HK-2 (cell line): ENCODE measurements around the gene BCOR.

Source experiments
- DNase-seq: peaks from one replicate; pipeline ENCODE4 v3.0.0-alpha.2; 2018; ENCODE audit not compliant: unreplicated experiment

The BCOR gene

DNA sequence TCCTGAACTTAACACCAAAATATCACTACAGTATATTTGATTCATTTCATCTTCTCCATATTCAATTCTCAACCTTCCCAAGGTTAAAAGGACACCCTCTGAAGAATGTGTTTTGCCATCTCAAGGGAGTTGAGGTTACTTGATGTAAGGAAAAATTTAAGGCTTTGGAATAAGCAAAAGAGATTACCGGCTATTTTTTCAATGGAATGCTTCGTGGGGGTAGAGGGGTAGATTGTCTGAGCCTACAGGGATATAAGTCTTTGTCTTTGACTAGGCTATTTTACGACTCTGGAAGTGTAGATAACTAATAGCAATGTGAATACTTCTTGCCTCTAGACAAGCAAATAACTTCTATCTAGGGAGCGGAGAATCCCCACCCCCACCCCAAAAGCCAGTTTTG is 78.2 kb downstream of the BCOR start:
- DNase-seq: no peak

DNA sequence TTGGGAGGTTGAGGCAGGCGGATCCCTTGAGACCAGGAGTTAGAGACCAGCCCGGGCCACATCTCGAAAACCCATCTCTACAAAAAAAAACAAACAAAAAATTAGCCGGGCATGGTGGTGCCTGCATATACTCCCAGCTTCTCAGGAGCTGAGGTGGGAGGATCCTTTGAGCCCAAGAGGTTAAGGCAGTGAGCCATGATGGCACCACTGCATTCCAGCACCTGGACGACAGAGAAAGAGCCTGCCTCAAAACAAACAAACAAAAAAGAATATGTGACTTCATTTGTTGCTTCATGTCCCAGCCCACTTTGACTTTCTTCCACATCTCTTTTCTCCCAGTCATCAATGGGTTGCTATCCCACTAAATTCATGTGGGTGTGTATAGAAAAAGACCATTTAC is 79.7 kb downstream of the BCOR start:
- DNase-seq: no peak

DNA sequence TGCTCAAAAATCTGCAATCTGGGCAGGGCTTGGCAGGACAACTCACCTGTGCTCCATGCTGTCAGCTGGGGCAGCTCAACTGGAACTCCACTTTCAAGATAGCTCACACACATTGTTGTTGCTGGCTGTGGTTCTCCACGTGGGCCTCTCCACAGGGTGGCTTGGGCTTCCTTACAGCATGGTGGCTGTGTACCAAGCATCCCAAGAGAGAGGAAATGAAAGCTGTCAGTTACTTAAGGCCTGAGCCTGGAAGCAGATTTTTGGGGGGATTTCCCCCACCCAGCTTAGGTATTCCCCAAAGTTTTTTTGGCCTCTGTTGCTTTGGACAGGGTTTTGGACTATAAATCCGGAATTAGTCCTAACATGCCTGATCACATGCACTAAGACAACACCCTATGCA is 81.0 kb downstream of the BCOR start:
- DNase-seq: no peak

DNA sequence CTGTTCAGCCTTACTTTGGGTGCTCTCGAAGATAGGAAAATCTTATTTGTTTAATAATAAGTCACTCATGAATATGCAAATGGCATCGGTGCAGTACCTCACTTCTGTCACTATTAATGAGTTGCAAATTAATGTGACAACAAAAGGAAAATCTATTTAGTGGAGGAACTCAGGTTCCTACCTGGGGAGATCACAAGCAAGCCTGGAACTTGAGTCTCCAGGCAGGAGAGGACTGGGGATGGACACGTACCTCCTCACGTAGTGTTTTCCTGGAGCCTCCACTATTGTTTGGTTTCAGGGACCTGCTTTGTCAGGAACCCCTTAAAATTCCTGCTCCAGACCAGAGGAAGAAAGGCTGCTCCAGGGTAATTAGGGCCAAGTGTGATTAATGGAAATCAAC is 82.1 kb downstream of the BCOR start:
- no peak for DNase-seq

DNA sequence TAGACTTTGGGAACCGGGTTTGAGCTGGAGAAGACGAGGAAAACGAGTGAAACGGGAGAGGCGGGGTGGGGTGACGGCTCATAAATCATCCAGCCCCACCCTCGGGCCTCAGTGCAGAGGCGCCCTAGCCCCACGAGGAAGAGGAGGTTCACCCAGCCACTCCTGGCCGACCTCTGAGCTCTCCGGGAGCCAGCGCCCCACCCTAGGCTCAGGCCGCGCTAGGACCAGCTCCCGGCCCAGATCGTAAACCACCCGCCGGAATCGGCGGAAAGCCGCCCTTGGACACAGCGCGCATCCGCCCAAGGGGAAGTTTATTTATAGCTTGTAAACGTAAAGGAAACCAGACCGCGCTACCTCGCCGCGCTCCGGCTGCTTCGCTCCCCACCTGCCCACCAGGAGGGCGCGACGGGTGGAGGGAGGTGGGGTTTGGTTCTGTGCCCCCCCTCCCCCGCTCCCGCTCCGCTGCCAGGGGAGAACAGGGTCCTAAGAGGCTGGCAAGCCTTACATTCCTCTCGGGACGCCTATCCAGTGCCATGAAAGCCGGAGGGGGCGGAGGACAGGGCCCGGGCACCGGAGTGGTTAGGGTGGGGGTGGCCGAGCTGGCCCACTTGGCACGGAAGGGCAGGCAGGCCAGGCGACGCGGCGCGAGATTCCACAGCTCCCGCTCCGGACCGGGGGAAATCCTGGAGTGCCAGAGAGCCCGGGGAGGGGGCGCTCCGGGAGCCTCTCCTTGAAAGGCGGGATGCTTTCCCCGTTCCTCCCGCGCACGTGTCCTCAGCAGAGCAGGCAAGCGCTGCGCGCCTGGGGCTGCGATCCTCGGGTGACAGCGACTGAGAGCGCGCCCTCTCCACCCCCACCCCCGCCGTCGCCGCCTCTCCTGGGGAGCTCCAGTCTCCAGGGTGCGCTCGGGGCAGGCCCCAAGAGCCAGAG is 84.2 kb downstream of the BCOR start:
- peak; percentile 54 for DNase-seq

DNA sequence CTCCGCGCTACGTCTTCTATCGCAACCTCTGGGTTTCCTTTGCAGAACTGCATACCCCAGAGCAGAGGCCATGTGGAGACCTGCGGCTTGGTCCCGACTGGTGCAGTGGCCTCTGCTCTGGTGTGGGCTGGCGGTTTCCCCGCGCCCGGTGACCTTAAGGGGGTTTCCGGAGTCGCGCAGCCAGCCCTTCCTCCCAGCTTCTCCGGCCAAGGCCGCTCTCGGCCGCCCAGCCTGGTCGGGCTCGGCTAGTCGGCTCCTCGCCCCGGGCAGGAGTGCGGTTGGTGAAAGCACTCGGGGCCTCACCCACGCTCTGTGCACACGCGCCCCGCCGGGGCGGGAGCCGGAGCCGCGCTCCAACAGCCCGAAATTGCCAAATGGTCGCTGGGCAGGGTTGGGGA is 84.9 kb downstream of the BCOR start:
- DNase-seq: peak; percentile 46

DNA sequence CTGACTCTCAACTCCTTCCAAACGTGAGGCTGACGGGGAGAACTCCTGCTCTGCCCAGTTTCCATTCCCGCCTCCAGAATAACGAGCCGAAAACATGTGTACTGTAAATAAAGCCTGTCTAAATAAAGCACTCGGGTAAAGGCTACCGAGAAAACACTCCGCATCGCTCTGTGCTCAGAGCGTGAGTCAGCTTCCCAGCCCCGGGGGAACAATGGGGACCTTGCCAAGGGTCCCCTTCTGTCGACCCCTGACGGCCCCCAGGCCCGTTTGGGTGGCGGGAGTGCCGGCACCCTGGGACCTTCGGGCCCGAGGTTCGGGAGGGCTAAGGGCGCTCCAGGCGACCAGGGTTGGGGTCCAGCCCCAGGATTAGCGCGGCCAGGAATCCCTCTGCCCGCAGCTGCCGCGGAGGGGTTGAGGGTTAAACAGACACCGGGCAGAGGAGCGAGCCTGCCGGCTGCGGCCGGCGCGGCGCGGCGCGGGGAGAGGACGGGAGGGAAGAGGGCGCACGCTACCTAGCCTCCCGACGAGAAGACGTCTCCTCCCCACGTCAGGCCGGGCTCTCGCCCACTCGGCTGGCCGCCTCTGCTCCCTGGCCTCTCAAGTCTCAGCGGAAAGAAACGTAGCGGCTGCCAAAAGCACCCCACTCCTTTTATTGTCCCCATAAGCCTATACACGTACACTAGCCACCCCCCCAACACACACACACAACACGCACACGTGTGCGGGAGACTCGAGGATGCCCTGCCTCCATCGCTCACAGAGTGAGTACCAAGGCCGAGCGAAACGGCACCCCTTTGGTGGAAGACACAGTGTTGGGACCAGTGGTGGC is 85.5 kb downstream of the BCOR start:
- DNase-seq: peak; percentile 18

DNA sequence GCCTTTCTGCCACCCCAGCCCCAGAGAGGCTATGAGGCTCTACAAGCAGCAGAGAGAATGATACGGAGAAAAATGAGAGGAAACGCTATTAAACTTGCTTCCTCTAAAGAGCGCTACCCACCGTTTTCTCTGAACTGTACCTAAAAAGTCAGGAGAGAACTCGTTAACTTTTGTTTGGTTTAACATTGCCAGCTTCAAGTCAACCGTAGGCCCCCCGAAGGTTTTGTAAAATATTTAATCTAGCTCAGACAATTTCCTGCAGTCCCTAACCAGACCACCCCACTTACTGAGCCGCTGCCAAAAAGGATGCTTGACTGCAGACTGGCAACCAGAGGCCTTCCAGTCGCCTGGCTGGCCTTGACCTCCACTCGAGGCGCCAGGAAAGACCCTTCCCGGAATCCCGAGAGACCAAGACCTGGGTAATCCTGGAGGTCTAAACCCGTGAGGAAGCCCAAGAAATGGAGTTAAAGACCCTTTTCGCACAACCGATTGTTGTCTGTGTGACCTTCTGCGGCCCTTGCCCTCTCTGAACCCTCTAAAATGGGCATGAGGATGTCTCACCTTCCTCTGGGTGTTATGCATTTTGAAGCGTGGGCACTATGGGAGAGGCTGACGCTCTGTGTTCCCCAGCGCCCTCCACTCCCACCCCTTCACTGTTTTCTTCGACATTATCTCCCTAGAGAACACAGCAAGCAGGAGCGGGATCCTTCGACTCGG is 86.3 kb downstream of the BCOR start:
- DNase-seq: no peak

DNA sequence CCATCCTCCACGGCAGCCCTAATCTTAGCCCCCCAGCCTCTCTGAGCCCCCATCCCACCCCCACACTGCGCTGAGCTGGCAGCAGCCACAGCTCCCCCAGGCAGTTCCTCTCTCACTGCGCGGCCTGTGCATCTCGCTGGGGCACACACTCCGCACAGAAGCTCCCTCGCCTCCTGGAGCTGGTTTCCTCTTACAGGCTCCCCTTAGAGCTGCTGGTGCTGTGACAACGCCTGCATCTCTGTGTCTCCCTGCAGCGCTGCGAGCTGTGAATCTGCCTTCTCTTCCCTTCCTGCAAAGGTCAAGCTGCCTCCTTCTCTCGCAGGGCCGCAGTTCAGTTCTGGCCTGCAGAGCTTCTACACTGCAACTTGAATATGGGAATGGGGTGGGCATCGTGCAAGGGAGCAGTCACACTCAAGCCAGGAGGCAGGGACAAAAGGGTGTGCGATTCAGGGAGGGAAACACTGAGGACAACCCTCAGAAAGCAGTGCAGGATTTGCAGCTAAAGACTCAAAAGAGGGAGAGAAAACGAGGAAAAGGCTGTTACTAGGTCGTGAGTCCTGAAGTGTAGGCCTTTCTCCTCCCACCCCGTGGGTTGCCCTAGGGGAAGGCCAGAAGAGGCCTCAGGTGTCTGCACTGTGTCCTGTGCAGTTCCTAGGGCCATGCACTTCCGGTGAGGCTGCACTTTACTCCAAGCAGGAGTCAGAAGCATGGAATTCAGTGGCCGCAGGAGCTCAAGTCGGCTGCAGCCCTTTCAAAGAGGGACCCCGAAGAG is 87.0 kb downstream of the BCOR start:
- DNase-seq: no peak

DNA sequence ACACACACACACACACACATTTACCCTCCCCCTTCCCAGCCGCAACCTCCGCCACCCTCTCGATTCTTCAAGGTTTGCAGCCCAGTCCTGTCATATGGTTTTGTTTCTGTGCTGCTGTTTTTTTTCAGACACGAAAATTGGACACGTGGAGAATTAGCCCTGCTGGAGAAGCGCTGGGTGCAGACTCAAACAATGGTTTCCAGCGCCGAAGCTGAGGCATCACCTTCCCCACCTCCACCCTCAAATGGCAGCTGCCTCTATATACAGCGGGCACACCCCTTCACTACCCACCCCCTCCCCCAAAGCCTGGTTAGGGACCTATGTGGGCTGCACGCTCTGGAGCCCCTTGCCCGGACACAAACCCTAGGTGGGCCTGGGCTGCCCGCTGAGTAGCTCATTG is 87.9 kb downstream of the BCOR start:
- no peak for DNase-seq

DNA sequence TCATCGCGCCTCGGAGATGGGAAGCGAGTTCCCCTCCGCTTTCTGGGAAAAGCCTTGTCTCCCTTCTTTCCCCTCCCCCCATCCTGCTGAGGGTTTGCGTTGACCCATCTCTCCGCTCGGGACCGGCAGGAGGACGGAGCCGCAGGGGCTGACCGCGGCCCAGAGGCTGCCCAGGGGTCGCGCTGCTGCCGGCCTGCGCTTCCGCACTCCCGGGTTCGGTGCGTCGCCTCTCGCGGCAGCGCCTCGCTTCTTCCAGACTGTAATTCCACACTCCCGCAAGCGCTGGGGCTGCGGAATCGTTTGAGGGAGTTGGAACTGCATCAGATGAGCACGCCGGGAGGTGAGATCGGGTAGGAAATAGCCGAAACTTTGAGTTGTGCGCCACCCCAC is 88.3 kb downstream of the BCOR start:
- no peak for DNase-seq

DNA sequence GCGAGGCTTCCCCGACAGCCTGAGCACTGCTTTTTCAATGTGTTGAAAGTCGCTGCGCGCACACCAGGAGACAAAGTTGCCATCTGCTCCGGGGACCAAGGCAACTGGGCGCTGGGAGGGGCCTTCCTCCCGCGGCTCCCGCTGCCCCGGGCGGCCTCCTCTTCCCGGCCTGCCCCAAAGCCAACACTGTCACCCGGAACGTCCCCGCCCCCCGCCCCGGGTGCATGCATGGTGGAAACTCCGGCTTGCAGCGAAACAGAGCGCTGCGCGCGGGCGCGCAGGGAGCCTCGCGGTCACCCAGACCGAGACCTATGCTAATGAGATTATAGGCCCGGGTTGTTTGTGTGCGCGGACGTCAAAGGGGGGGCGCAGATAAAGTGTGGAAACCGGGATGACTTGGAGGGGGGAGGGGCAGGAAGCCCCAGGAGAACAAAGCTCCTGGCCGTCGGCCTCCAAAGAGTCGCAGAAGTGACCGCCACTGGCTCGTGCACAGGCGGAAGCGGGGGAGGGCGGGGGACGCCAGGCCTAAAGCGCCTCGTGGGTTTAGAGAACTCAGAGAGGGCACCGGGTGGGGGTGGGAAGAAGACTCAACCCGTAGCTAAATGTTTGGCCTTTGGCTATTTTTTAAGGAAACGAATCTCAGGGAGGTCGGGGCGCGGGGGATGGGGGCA is 88.8 kb downstream of the BCOR start:
- peak; percentile 20 for DNase-seq

DNA sequence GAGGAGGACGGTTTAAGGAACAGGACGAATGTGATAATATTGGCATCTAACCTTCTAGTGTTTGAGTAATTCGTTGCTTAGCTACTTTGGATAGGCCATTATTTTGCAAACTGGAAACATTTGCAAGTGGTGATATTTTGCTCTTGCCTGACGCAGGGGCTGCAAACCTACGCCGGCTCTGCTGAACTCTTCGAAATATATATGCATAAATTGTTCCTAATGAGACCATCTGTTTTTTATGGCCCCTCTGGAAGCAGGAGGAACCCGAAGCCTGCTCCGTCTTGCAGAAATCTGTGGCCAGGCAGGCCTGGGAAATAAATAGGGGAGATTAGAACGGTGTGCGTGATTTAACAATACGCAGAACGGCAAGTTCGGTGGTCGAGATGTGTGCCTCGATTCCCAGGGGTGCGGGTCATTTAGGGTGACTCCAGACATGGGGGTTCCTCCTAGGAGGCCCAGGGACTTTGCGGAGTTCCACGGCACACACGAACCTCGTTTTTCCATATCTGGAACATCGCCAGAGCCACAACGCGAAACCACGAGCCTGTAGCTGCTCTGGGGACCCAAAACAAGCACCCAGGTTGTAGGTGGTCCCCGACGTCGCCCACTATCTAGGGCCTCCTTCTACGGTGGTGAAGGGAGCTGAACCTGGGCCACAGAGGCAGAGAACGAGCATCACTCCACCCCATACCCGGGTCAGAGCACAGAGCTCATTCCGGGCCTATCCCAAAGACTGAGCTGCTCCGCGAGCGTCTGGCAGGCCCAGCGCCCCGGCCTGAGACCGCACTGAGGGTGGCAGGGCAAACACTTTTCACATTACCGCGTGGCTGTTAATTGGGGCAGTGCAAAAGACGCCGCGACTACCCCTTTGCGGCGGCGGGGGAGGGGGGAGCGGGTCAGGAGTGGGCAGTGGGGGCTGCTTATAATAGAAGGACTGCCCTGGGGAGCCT is 89.7 kb downstream of the BCOR start:
- DNase-seq: no peak

DNA sequence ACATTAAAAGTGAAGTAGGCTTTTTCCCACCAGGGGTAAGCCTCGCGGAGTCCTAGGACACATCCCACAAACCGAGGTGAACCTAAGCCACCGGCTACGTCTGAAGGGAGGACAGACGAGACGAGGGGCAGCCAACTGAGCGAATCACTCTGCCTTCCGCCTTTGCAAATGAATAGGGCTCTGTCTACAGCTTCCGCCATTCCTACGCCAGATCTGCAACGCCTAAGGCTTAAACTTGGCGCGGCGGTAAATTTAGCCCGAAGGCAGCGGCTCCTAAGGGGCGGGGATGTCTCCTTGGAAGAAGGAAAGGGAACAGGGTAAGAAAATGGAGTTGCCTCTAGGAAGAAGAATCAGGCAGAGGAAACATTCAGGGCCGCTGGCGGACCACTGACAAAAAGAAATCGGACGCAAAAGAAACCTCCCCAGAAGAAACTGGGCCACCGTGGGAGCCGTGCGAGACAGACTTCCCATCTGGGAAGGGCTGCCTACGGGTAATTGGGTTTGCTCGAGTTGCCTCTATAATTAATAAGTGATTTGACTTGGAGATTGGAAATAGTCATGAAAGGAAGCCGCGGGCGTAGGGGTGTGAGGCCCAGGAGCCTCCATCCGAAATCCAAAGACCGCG is 90.5 kb downstream of the BCOR start:
- DNase-seq: no peak

DNA sequence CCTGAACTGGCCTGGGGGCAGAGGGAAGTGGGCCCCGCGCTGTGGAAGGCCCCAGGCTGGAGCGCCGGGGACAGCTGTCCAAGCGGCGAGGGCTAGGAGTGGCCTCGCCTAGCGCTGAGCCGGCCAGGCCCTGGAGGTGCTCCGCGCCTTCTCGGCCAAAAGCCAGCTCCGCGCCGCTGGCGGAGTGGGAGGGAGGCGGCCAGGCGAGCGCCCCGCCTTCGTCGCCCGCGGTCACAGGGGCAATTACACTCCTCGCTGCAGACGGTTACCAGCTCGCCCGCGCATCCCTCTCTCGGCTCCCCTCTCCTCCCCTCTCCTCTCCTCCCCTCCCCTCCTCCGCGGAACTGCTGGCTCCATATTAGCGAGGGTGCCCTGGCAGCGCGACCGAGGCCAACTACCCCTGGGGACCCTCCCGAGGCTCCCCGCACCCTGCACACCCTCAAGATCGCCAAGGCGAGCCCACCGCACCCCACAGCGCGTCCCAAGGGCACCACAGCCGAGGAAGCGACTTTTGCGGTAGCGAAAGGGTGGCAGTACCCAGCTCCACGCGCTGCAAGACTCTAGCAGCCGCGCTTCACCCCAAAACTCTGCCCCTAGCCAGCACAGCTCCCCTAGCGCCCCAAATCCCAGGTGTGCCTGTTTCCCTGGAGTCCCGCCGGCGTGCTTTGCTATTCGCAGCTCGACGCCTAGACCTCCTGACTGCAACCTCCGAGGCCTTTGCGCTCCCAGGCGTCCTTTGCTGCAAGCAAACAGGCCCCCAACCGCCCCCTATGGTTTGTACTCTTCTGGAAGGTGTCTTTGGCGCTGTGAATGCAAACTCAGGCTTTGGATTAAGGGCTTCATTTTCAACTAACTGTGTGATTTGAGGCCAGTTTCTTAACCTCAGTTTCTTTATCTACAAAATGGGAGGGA is 91.4 kb downstream of the BCOR start:
- peak; percentile 18 for DNase-seq

DNA sequence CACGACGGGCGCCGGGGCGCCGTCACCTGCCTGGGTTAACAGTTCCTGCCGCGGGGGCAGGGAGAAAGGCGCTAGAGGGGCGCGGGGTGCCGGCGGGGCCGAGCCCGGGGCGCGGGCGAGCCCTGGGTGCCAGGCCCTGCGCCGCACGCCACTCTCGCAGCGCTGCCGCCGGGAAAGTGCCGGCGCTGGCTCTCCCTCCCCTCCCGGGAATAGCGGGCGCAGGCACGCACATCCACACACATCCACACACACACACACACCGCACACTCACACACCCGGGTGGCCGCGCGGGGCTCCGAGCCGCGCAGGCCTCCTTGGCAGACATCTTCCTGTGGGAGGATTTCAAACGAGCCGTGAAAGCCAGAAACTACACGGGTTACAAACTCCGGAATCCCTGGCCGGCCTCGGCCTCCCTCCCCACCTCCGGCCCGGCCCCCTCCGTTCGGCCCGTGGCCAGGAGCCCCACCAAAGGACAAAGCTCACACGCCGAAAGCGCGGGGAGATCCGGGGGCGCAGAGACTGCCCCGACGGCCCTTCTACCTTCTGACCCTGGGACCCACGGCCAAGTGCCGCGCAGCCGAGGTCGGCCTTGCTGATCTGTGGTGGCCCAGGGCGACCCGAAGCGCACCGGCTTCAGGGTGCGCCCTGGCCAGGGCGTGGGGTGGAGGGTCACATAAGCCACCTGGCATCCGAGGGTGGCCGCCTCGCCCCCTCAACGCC is 92.3 kb downstream of the BCOR start:
- no peak for DNase-seq

DNA sequence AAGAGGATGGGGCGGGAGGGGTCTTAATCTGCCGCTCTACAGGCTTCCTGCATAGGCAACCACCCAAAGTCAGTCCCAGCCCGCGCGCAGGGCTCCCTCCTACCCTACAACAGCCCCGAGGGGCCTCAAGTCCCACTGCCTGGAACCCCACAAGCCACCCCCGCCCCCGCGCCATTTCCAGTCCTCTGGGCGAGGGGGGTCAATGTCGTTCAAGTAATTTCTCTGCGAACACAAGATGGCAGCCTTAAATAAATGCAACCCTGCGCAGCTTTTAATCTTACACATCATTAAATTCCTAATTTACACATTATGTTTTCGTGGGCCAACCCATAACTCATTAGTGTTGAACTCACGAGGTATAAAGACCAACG is 92.9 kb downstream of the BCOR start:
- no peak for DNase-seq

DNA sequence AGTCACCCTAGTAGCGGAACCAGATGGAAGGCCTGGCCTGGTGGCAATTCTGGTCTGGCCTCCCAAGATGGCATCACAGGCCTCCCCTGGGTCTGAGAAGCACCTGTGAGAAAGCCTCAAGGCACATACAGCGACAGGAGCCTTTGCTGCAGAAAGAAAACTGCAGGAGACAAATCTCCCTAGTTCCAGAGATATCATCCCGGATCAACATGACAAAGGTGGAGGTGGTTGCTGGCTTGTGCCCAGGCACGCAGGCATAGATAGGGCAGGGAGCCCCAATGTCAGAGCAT is 93.6 kb downstream of the BCOR start:
- DNase-seq: no peak
